ENCODE measurements around the gene HOXA1.

Gene HOXA1

GRCh38 chr7:27092819-27093110, 3.0 kb downstream of the HOXA1 start:
- DNase-seq (ENCODE audit: low read depth): no peak

- DNase-seq (ENCODE audit: low read depth): no peak
Observed at GRCh38 chr7:27091941-27092818, 3.6 kb downstream of the HOXA1 start.

GRCh38 chr7:27091105-27091504, 4.7 kb downstream of the HOXA1 start:
- DNase-seq (ENCODE audit: low read depth): no peak

- no peak for DNase-seq (ENCODE audit: low read depth)
Observed at GRCh38 chr7:27088002-27088922, 7.5 kb downstream of the HOXA1 start.

- no peak for DNase-seq (ENCODE audit: low read depth)
Observed at GRCh38 chr7:27083646-27084045, 12.2 kb downstream of the HOXA1 start.

GRCh38 chr7:27082171-27082570, 13.6 kb downstream of the HOXA1 start:
- DNase-seq (ENCODE audit: low read depth): no peak

- DNase-seq (ENCODE audit: low read depth): peak; percentile 43
Observed at GRCh38 chr7:27080844-27081436, 14.9 kb downstream of the HOXA1 start.

- peak; percentile 24 for DNase-seq (ENCODE audit: low read depth)
Observed at GRCh38 chr7:27079234-27079975, 16.4 kb downstream of the HOXA1 start.

GRCh38 chr7:27078616-27079233, 17.1 kb downstream of the HOXA1 start:
- DNase-seq (ENCODE audit: low read depth): no peak

- DNase-seq (ENCODE audit: low read depth): no peak
Observed at GRCh38 chr7:27073076-27073475, 22.7 kb downstream of the HOXA1 start.

GRCh38 chr7:27071622-27072390, 24.0 kb downstream of the HOXA1 start:
- DNase-seq (ENCODE audit: low read depth): no peak

GRCh38 chr7:27068259-27068658, 27.5 kb downstream of the HOXA1 start:
- DNase-seq (ENCODE audit: low read depth): no peak

- DNase-seq (ENCODE audit: low read depth): peak; percentile 92
Observed at GRCh38 chr7:27066148-27066547, 29.7 kb downstream of the HOXA1 start.

GRCh38 chr7:27065709-27066108, 30.1 kb downstream of the HOXA1 start:
- DNase-seq (ENCODE audit: low read depth): no peak

GRCh38 chr7:27064661-27065060, 31.1 kb downstream of the HOXA1 start:
- DNase-seq (ENCODE audit: low read depth): peak; percentile 40

GRCh38 chr7:27064159-27064558, 31.6 kb downstream of the HOXA1 start:
- peak; percentile 43 for DNase-seq (ENCODE audit: low read depth)

- DNase-seq (ENCODE audit: low read depth): peak; percentile 41
Observed at GRCh38 chr7:27062946-27063345, 32.9 kb downstream of the HOXA1 start.

- no peak for DNase-seq (ENCODE audit: low read depth)
Observed at GRCh38 chr7:27053153-27053552, 42.6 kb downstream of the HOXA1 start.

GRCh38 chr7:27051451-27051850, 44.3 kb downstream of the HOXA1 start:
- peak; percentile 40 for DNase-seq (ENCODE audit: low read depth)

- no peak for DNase-seq (ENCODE audit: low read depth)
Observed at GRCh38 chr7:27048438-27048837, 47.4 kb downstream of the HOXA1 start.

Data from EH (cell line).